Caco-2 (cell line): Measurements from ENCODE around the gene RNU6-9. TPM values are rescaled to one million over a fixed set of nuclear protein-coding genes. Genes with fewer than 3 reads are reported as not detected.

Experiments
- BruUV-seq: library from RNA; stranded (reverse); fragments of 400-500 nt; replicated peaks from 2 replicates; lab custom pipeline; 2021; lab: Mats Ljungman, UMichigan
- CTCF ChIA-PET: fragments of 300-600 bp; sonication (Branson Sonifier 250); formaldehyde crosslinking; loops from one replicate; lab custom pipeline; 2022; ENCODE audit warnings: antibody characterized with exemption; lab: Charles Lee
- POLR2A ChIA-PET: fragments of 300-600 bp; sonication (Branson Sonifier 250); formaldehyde crosslinking; loops from one replicate; lab custom pipeline; 2022; ENCODE audit warnings: antibody characterized with exemption; lab: Charles Lee
- DNase-seq, 2 experiments: peaks; one replicate each; pipeline versions ENCODE4 v3.0.0 to v3.0.0-alpha.2; 2020 to 2022
- H3K27me3 ChIP-seq: replicated peaks from 2 replicates; pipeline ENCODE4 v1.6.0; 2011; ENCODE audit warnings: low read length; ENCODE audit not compliant: control insufficient read depth, insufficient read depth
- H3K36me3 ChIP-seq: 2 replicates; pipeline ENCODE4 v1.5.1; 2011; ENCODE audit warnings: low read length; ENCODE audit not compliant: control insufficient read depth, insufficient read depth
- H3K4me1 ChIP-seq: fragments of 250-450 bp; sonication (Bioruptor Pico); 2 replicates; pipeline ENCODE4 v1.5.1; 2020; ENCODE audit warnings: mild to moderate bottlenecking
- H3K4me3 ChIP-seq: 2 replicates; pipeline ENCODE4 v1.5.1; 2011; ENCODE audit warnings: low read depth, mild to moderate bottlenecking, control low read depth, low read length
- H3K9me3 ChIP-seq: fragments of 250-450 bp; sonication (Bioruptor Pico); 2 replicates; pipeline ENCODE4 v1.5.1; 2020; ENCODE audit warnings: mild to moderate bottlenecking, moderate library complexity
- H3K27ac Mint-ChIP-seq: one replicate; pipeline ENCODE4 v1.8.0; 2022; ENCODE audit warnings: mixed read lengths; ENCODE audit not compliant: unreplicated experiment
- H3K27me3 Mint-ChIP-seq: one replicate; pipeline ENCODE4 v1.8.0; 2022; ENCODE audit warnings: mixed read lengths; ENCODE audit not compliant: insufficient read depth, unreplicated experiment
- H3K36me3 Mint-ChIP-seq: one replicate; pipeline ENCODE4 v1.8.0; 2022; ENCODE audit warnings: mild to moderate bottlenecking, mixed read lengths; ENCODE audit not compliant: insufficient read depth, unreplicated experiment
- H3K4me1 Mint-ChIP-seq: one replicate; pipeline ENCODE4 v1.8.0; 2022; ENCODE audit warnings: low read depth, mixed read lengths; ENCODE audit not compliant: unreplicated experiment
- H3K4me3 Mint-ChIP-seq: one replicate; pipeline ENCODE4 v1.8.0; 2022; ENCODE audit warnings: mild to moderate bottlenecking, moderate library complexity, mixed read lengths; ENCODE audit not compliant: unreplicated experiment
- H3K9me3 Mint-ChIP-seq: one replicate; pipeline ENCODE4 v1.8.0; 2022; ENCODE audit warnings: mixed read lengths; ENCODE audit not compliant: unreplicated experiment
- intact Hi-C: fragments of 100-400 bp; cut with micrococcal nuclease; formaldehyde crosslinking; loops from one replicate; pipeline ENCODE4 v1.10.0; 2022; ENCODE audit not compliant: unreplicated experiment
- total RNA-seq: library from RNA; stranded (reverse); gene quantifications from 2 replicates; pipeline ENCODE4 v1.2.3, GENCODE V29; 2022
- TF ChIP-seq, protein P1 (sequence below), 2 experiments: fragments of 200-600 bp in 1 of 2; IDR thresholded peaks; 1 replicate in 1 of 2; 2 replicates in 1 of 2; pipeline versions ENCODE4 v1.5.1 to v1.8.0; 2011 to 2022; ENCODE audit warnings: antibody characterized with exemption in 1 of 2, control low read depth in 1 of 2, inconsistent platforms in 1 of 2, low read depth in 1 of 2, low read length in 1 of 2, mild to moderate bottlenecking in 1 of 2, moderate library complexity in 1 of 2; ENCODE audit not compliant: insufficient read depth in 1 of 2, severe bottlenecking in 1 of 2, unreplicated experiment in 1 of 2

The RNU6-9 gene
- total RNA-seq, 1 experiment from 2014 or later = not detected

DNA sequence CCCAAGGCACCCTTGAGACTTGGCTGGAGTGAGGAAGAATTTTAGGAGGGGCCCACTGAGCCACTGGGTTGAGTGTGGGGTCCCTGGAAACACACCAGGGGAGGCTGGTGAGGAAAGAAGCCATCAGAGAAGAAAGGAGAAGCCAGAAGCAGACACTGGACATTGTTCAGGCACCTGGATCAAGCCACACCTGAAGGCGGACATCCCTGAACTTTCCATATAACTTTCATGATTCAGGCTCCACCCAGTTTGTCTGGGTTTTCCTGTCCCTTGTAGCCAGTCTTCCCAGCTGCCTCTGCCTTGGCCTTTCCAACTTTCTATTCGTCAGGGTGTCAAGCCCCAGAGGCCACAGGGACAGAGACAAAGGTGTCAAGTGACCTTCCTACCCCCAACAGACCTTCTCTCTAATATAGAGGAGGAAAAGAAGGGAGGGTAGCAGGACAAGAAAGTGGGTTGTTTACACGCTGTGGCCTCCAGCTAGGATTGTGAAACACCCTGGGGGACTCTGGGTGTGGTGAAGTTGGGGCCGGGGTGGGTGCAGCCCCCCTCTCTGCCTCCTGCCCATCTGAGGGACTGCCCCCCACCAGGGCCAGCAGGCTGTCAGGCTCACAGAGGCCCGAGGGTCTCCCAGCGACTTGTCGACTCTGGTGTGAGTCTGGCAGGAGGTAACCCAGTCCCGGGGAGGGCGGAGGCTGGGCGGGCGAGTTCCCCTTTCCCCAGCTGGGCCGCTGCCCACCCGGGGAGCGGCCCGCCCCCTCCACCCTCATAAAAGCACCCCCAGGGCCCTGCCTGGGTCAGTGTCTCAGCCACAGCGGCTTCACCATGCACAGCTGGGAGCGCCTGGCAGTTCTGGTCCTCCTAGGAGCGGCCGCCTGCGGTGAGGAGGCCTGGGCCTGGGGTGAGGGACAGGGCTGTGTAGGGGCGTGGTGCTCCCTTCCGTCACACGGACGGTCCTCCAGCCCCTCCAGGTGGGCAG lies 34.1 kb upstream of the RNU6-9 start, which contains the start of gene CFD:
Gene CFD (plus strand): TSS at position 797 of the 976 bp plus-strand sequence. CDS start 26 bp downstream, at position 823.
- H3K36me3 ChIP-seq = no peaks in the 10 kb centered on the region
- H3K4me1 ChIP-seq = 0 out of 2 replicates have a peak, but pooled peaks cover 4% of the 10 kb centered on the region
- Mint-ChIP-seq H3K36me3 (peaks cover 37% of the 10 kb centered on the region), H3K27me3 (no peaks in the 10 kb centered on the region), H3K4me3 (peak within 1 kb of the TSS; percentile 54), H3K27ac (no peak within 1 kb of the TSS), H3K9me3 (no peaks in the 10 kb centered on the region), H3K4me1 (no peaks in the 10 kb centered on the region)
- POLR2A ChIA-PET = no interaction called here
- CTCF ChIA-PET = interaction anchor here (0.5 to 0.6 kb wide), 2 partner anchors 124 to 1552 kb away, joined by 4 to 9 read pairs; no protein-coding TSS in a partner anchor
- no peak for DNase-seq
- no peaks in the 10 kb centered on the region for H3K9me3 ChIP-seq
- no TSS peak for BruUV-seq
- TF ChIP-seq, protein P1, sequence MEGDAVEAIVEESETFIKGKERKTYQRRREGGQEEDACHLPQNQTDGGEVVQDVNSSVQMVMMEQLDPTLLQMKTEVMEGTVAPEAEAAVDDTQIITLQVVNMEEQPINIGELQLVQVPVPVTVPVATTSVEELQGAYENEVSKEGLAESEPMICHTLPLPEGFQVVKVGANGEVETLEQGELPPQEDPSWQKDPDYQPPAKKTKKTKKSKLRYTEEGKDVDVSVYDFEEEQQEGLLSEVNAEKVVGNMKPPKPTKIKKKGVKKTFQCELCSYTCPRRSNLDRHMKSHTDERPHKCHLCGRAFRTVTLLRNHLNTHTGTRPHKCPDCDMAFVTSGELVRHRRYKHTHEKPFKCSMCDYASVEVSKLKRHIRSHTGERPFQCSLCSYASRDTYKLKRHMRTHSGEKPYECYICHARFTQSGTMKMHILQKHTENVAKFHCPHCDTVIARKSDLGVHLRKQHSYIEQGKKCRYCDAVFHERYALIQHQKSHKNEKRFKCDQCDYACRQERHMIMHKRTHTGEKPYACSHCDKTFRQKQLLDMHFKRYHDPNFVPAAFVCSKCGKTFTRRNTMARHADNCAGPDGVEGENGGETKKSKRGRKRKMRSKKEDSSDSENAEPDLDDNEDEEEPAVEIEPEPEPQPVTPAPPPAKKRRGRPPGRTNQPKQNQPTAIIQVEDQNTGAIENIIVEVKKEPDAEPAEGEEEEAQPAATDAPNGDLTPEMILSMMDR (IDR thresholded peaks at IDR 0.05; ENCODE audit: insufficient read depth in 1 of 2, low read depth in 1 of 2, low read length in 1 of 2, severe bottlenecking in 1 of 2, unreplicated experiment in 1 of 2) = no peak
- intact Hi-C loops = no loop called here
- no peaks in the 10 kb centered on the region for H3K27me3 ChIP-seq
- peak within 1 kb of the TSS; percentile 35 for H3K4me3 ChIP-seq

DNA sequence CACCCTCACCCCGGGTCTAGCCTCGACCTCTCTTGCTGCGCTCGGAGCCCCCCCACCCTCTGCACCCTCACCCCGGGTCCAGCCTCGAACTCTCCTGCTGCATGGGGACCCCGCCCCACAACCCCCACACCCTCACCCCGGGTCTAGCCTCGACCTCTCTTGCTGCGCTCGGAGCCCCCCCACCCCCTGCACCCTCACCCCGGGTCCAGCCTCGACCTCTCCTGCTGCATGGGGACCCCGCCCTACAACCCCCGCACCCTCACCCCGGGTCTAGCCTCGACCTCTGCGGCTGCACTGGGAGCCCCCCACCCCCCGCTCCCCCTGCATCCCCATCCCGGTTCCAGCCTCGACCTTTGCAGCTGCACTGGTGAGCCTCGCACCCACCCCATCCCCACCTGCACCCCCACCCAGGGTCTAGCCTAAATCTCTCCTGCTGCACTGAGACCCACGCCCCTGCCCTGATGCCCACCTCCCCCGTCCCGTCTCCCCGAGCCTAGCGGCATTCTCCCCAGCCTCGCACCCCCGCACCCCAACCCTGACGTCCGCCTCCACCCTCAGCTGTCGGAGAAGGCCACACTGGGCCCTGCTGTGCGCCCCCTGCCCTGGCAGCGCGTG lies 32.0 kb upstream of the RNU6-9 start:
- Mint-ChIP-seq H3K4me3 (no peak overlapping the region), H3K4me1 (no peaks in the 10 kb centered on the region), H3K27me3 (no peaks in the 10 kb centered on the region), H3K9me3 (no peaks in the 10 kb centered on the region), H3K36me3 (peaks cover 53% of the 10 kb centered on the region), H3K27ac (no peak overlapping the region)
- H3K27me3 ChIP-seq = no peaks in the 10 kb centered on the region
- CTCF ChIA-PET = interaction anchor here (0.6 kb wide), 2 partner anchors 123 to 141 kb away, joined by 7 to 8 read pairs; no protein-coding TSS in a partner anchor
- no peak for DNase-seq
- TF ChIP-seq, protein P1 (IDR thresholded peaks at IDR 0.05; ENCODE audit: insufficient read depth in 1 of 2, low read depth in 1 of 2, low read length in 1 of 2, severe bottlenecking in 1 of 2, unreplicated experiment in 1 of 2) = no peak
- peak overlapping the region; percentile 35 for H3K4me3 ChIP-seq
- no peaks in the 10 kb centered on the region for H3K9me3 ChIP-seq
- H3K4me1 ChIP-seq = 0 out of 2 replicates have a peak, but pooled peaks cover 4% of the 10 kb centered on the region
- H3K36me3 ChIP-seq = no peaks in the 10 kb centered on the region
- no TSS peak for BruUV-seq
- intact Hi-C loops = loop anchor here (10.0 kb wide), 1 partner anchor 86 kb away; no protein-coding TSS in a partner anchor
- POLR2A ChIA-PET = no interaction called here
